ENCODE results near the gene PPM1H. TPM values are rescaled to one million over a fixed set of nuclear protein-coding genes. Genes with fewer than 3 reads are reported as not detected.
"Not testable (repeated sequence)": the region's sequence is repeated elsewhere in the genome, so short reads cannot be mapped to it uniquely, and the experiment has no call there.

The PPM1H gene
- polyA plus RNA-seq, 1 donor from 2014 or later: not detected

DNA sequence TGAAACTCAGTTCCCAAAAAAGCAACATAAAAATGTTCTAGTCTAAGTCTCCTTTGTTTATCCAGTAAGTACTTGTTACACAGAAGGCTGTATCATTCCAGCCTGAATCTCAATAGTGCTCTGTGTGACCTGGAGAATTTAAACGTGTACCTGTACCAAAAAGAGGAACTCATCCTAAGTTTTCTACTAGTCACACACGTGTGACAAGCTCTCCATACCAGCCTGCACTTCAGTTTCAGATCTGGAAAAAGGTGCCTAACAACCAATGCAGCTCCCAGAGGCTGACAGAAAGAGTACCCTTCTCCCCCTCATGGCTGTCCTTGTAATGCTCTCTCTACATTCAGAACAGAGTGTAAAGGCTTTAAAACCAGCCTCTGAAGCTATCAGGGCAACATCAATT is 27.4 kb downstream of the PPM1H start:
- H3K4me3 Mint-ChIP-seq: no peak overlapping the region
- H3K27me3 Mint-ChIP-seq: no peaks in the 10 kb centered on the region
- H3K36me3 Mint-ChIP-seq: no peaks in the 10 kb centered on the region
- no peaks in the 10 kb centered on the region for H3K9me3 Mint-ChIP-seq
- H3K4me1 Mint-ChIP-seq: no peaks in the 10 kb centered on the region
- no peak overlapping the region for H3K27ac Mint-ChIP-seq

DNA sequence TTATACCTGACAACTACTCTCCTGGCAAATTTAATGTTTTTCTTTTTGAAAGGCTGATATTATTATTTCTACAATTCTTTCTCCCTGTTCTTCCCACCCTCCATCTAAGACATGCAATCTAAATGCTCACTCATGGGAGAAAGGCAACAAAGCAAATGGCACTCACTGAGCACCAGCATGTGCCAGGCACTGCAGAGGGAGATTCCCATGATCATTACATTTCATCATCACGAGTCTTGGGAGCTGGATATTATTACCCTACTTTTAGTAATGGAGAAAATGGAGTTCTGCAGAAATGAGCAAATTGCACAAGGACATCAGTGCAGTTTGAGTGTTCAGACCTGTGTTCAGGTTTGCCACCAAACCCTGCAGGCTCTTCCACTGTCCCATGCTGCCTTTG is 27.9 kb downstream of the PPM1H start:
- Mint-ChIP-seq H3K27ac (no peak overlapping the region), H3K27me3 (no peaks in the 10 kb centered on the region), H3K4me3 (no peak overlapping the region), H3K36me3 (no peaks in the 10 kb centered on the region), H3K9me3 (no peaks in the 10 kb centered on the region), H3K4me1 (no peaks in the 10 kb centered on the region)

DNA sequence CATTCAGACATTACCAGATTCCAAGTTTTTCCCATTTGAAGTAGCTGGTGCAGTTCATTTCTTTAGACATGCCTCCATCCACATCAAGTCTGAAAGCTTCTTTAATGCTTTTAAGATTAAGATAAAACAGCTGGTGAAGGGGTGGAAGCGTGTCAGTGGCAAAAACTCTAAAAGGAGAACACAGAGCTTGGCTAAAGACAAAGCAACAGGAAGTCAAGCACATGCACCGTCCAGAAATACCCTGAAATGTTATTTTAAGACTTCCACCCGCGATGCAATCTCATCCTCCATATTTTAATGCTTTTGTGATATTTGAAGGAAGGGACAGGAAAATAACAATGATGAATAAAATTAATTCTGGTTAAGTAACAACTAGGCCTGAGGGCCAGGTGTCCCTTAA is 31.8 kb downstream of the PPM1H start:
- Mint-ChIP-seq H3K4me3 (no peak overlapping the region), H3K27ac (no peak overlapping the region), H3K27me3 (no peaks in the 10 kb centered on the region), H3K9me3 (peaks cover 0 to 2% (median 0%) of the 10 kb centered on the region in 3 donors), H3K36me3 (no peaks in the 10 kb centered on the region), H3K4me1 (no peaks in the 10 kb centered on the region)

DNA sequence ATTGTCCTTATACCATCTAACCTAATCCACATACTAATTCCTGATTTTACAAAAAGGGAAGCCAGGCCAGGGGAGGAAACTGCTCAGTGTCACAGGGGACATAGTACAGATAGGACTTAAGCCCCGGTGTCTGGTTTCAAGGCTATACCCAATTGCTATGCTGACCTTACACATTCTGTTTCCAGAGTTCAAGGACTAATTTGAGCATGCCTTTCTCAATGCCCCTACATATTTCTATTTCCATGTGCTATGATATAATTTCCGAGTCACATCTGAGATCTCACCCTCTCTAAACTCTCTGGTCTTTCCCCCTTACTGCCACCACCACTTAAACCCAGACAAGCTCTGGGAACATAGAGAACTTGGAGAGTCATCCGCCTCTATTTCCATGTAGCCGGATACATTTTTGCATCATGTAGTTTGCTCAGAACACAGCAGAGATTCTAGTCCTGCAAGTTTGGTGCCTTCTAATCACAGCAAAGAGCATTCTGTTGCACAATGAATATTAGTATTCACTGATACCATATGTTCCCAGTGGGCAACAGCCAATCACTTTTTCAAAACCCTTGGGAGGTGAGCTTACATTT is 34.2 kb downstream of the PPM1H start:
- Mint-ChIP-seq H3K4me3 (peak overlapping the region in 1 of 4 donors; percentile 67), H3K27ac (no peak overlapping the region), H3K27me3 (peaks cover 2% of the 10 kb centered on the region), H3K9me3 (peaks cover 0 to 2% (median 0%) of the 10 kb centered on the region in 3 donors), H3K36me3 (no peaks in the 10 kb centered on the region), H3K4me1 (no peaks in the 10 kb centered on the region)

DNA sequence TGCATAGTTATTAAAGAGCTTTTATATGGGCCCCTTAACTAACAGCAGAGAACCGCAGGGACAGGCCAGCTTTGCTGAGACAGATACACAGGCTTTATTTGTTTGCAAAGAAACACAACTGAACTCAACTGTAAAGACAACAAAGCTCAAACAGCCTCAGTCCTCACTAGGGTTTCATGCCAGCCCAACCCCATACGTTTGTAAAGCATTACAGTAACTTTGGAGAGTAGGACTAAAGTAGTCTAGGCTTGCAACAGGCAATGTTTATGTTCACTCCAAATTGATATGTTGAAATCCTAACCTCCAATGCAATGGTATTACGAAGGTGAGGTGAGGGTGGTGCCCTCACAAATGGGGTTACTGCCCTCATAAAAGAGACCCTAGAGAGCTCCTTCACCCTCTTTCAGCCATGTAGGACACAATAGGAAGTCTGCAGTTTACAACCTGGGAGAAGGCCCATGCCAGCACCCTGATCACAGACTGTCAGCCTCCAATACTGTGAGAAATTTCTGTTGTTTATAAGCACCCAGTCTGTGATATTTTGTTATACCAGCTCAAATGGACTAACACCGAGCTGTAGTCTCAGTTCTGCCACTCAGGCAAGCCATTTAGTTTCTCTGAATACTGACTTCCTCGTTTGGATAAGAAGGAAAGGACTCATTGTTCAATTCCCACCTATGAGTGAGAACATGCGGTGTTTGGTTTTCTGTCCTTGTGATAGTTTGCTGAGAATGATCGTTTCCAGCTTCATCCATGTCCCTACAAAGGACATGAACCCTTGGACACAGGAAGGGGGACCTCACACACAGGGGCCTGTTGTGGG is 35.2 kb downstream of the PPM1H start:
- no peaks in the 10 kb centered on the region for H3K36me3 Mint-ChIP-seq
- no peaks in the 10 kb centered on the region for H3K4me1 Mint-ChIP-seq
- H3K9me3 Mint-ChIP-seq: peaks cover 0 to 2% (median 0%) of the 10 kb centered on the region in 3 donors
- no peak overlapping the region for H3K27ac Mint-ChIP-seq
- peaks cover 3% of the 10 kb centered on the region for H3K27me3 Mint-ChIP-seq
- no peak overlapping the region for H3K4me3 Mint-ChIP-seq

DNA sequence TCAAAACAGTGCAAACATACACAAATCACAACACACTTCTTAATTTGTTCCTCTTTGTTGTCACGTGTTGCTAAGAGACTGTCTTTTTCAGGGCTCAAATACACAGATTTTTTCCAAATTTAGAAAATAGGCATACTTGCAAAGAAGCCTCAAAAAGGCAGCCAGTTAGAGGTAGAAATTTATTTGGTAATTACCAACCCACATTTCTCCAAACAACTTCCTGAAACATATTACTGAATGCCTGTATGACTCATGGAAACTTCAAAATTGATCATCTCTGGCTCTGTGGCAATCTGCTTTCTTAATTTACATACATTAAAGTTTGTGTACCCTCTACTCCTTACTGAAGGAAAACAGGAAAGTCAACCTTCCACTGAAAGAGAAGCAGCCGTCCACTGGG is 36.4 kb downstream of the PPM1H start:
- H3K4me1 Mint-ChIP-seq: no peaks in the 10 kb centered on the region
- no peak overlapping the region for H3K27ac Mint-ChIP-seq

DNA sequence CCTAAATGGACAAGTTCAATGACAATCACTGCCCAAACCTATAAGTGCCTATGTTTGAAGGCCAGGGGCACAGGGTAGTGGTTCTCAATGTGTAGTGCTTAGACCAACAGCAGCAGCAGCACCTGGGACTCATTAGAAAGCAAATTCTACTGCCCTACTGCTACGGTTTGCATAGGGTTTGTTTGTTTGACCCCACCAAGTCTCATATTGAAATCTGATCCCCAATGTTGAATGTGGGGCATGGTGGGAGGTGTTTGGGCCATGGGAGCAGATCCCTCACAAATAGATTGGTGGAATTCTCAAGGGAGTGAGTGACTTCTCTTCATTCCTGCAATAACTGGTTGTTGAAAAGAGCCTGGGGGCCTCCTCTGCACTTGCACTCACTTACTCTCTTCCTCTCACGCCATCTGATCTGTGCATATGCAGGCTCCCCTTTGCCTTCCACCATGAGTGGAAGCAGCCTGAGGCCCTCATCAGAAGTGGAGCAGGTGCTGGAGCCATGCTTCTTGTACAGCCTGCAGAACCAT is 39.5 kb downstream of the PPM1H start:
- Mint-ChIP-seq H3K27ac (no peak overlapping the region), H3K9me3 (peaks cover 0 to 2% (median 0%) of the 10 kb centered on the region in 3 donors), H3K27me3 (peaks cover 5% of the 10 kb centered on the region), H3K36me3 (no peaks in the 10 kb centered on the region), H3K4me3 (no peak overlapping the region), H3K4me1 (no peaks in the 10 kb centered on the region)

More for the DNA sequence above, 36.4 kb downstream of the PPM1H start:
- H3K36me3 Mint-ChIP-seq: no peaks in the 10 kb centered on the region
- no peak overlapping the region for H3K4me3 Mint-ChIP-seq
- peaks cover 0 to 2% (median 0%) of the 10 kb centered on the region in 3 donors for H3K9me3 Mint-ChIP-seq
- H3K27me3 Mint-ChIP-seq: peaks cover 5% of the 10 kb centered on the region

DNA sequence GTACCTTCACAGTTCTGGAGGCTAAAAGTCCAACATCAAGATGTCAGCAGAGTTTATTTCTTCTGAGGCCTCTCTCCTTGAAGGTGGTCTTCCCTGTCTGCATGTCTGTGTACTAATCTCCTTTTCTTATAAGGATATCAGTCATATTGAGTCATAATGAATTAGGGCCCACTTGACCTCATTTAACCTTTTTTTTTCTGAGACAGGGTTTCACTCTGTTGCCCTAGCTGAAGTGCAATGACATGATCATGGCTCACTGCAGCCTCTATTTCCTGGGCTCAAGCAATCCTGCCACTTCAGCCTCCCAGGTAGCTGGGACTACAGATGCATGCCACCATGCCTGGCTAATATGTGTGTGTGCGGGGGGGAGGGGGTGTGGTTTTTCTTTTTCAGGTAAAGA is 41.7 kb downstream of the PPM1H start:
- H3K27me3 Mint-ChIP-seq: peaks cover 5% of the 10 kb centered on the region
- no peaks in the 10 kb centered on the region for H3K36me3 Mint-ChIP-seq
- H3K4me3 Mint-ChIP-seq: no peak overlapping the region
- H3K9me3 Mint-ChIP-seq: peaks cover 0 to 3% (median 0%) of the 10 kb centered on the region in 3 donors
- H3K4me1 Mint-ChIP-seq: no peaks in the 10 kb centered on the region
- no peak overlapping the region for H3K27ac Mint-ChIP-seq

DNA sequence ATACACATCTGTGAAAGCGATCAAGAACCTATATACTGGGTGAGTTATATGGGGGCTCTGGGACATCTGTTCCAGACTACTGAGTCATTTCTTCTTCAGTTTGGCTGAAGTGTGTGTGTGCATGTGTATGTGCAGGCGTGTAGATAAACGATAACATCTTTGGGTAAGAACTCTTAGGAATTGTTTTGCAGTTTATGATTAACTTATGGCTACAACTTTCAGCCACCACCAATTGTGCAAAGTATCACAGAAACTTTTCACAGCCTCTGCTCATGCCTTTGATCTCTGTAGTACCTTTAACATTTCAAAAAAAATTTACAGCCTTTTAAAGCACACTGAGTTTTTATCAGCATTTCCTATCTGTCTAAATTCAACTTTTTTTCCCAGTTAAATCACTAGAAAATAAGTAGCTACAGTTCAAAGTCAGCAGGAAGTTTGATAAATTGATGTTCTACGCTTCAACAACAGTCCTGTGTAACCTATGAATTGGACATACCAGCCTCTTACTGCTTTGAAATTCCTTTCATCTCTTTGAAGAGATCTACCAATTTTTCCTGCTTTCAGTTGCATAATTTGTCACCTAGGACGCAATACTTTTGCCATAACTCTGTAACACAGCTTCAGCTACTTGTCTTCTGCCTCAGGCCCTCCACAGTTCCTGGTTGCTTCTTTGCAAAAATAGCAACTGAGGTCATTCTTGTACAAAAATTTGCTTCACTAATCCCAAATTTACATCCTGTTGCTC is 43.0 kb downstream of the PPM1H start:
- Mint-ChIP-seq H3K9me3 (peaks cover 0 to 3% (median 0%) of the 10 kb centered on the region in 3 donors), H3K27ac (no peak overlapping the region), H3K4me3 (no peak overlapping the region), H3K27me3 (peaks cover 3% of the 10 kb centered on the region), H3K36me3 (peaks cover 2% of the 10 kb centered on the region), H3K4me1 (no peaks in the 10 kb centered on the region)

DNA sequence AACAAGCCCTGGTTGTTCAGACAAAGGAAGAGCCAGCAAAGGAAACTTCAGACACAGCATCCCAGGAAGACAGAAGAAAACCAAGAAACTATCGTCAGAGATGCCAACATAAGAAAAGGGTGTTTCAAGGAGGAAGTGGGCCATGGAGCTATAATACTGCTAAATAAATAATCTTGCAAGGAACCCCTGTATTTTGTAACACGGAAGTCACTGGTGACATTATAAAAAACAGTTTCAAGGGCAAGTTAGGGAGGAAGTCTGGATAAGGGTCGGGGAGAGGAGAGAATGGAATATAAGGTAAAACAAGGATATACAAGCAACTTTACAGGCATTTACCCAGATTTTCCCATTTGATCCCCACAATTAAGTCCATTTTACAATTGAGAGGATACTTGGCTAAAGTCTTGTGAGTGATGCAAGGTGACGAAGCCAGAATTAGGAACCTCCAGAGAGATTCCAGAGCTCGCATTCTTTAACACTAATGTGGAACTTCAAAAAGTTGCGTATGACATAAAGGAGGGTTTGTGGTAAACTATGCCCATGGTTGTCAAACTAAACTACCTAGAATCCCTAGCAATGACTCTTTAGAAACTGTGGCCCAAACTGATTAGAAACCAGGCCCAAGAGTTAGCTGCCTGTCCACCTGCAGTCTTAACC is 46.4 kb downstream of the PPM1H start:
- no peaks in the 10 kb centered on the region for H3K4me1 Mint-ChIP-seq
- peaks cover 3% of the 10 kb centered on the region for H3K36me3 Mint-ChIP-seq
- no peaks in the 10 kb centered on the region for H3K27me3 Mint-ChIP-seq
- no peak overlapping the region for H3K4me3 Mint-ChIP-seq
- H3K27ac Mint-ChIP-seq: no peak overlapping the region
- peaks cover 0 to 3% (median 0%) of the 10 kb centered on the region in 3 donors for H3K9me3 Mint-ChIP-seq

DNA sequence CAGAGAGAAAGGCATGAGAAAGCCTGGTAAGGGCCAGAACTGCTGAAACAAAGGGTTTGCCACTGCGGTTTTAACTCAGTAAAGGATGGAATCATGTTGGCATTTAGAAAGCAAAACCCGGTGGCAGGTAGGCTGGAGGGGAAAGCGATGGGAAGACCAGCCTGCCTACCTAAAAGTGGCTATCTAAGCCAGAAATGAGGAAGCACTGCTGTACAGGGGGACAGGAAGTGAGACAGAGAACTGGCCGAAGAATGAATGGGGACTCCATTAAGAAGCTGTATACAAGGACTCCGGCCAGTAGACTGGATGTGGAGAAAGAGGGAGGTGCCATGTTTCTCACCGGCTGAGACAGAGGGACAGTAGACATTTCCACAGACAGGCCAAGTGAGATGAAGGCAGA is 48.2 kb downstream of the PPM1H start:
- H3K9me3 Mint-ChIP-seq: peaks cover 0 to 3% (median 0%) of the 10 kb centered on the region in 3 donors
- H3K4me3 Mint-ChIP-seq: no peak overlapping the region
- H3K27me3 Mint-ChIP-seq: no peaks in the 10 kb centered on the region
- H3K36me3 Mint-ChIP-seq: peaks cover 3% of the 10 kb centered on the region
- no peak overlapping the region for H3K27ac Mint-ChIP-seq
- no peaks in the 10 kb centered on the region for H3K4me1 Mint-ChIP-seq

DNA sequence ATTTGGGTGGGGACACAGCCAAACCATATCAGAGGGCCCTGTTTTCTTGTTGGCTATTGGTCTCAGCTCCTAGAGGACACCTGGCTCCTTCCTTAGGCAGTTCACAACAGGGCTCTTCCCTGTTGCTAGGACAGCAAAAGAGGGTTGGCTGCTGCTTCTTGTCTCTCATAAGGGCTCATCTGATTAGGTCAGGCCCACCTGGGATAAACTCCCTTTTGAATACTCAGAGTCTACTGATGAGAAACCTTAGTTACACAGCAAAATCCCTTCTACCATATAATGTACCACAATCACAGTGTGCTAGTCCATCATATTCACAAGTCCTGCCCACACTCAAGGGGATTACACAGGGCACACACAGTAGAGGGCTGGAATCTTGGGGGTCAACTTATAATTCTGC is 49.7 kb downstream of the PPM1H start:
- Mint-ChIP-seq H3K9me3 (peaks cover 0 to 6% (median 5%) of the 10 kb centered on the region in 3 donors), H3K27ac (no peak overlapping the region), H3K4me3 (no peak overlapping the region), H3K36me3 (peaks cover 3% of the 10 kb centered on the region), H3K27me3 (peaks cover 5% of the 10 kb centered on the region), H3K4me1 (peaks cover 0 to 3% (median 3%) of the 10 kb centered on the region in 3 donors)

DNA sequence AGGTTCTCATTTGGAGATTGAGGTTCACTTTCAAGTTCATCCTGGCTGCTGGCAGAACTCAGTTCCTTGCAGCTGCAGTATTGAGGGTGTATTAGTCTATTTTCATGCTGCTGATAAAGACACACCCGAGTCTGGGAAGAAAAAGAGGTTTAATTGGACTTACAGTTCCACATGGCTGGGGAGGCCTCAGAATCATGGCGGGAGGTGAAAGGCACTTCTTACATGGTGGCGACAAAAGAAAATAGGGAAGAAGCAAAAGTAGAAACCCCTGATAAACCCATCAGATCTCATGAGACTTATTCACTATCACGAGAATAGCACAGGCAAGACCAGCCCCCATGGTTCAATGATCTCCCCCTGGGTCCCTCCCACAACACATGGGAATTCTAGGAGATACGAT is 50.1 kb downstream of the PPM1H start:
- not testable (repeated sequence) for H3K4me3 Mint-ChIP-seq, H3K9me3 Mint-ChIP-seq, H3K36me3 Mint-ChIP-seq, H3K4me1 Mint-ChIP-seq, H3K27ac Mint-ChIP-seq, H3K27me3 Mint-ChIP-seq

DNA sequence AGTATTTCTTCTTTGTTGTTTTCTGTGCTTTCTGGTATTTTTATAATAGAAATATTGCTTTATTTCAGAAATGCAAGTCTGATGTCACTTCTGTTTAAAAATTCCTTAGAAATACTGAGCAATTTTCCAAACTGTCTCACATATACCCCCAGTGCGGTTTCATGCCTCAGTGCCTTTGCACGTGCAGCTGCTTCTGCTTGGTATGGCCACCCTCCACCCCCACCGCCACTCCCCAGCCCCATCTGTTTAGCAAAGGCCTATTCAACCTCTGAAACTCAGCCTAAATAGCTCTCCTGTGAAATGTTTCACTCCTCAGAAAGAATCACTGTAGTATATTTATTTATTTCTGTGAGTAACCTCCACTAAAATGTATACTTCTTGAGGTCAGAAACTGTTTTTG is 52.3 kb downstream of the PPM1H start:
- H3K9me3 Mint-ChIP-seq: peaks cover 0 to 6% (median 4%) of the 10 kb centered on the region in 3 donors
- H3K36me3 Mint-ChIP-seq: peaks cover 2% of the 10 kb centered on the region
- H3K4me3 Mint-ChIP-seq: no peak overlapping the region
- no peak overlapping the region for H3K27ac Mint-ChIP-seq
- peaks cover 5% of the 10 kb centered on the region for H3K27me3 Mint-ChIP-seq
- H3K4me1 Mint-ChIP-seq: peaks cover 0 to 4% (median 3%) of the 10 kb centered on the region in 3 donors

DNA sequence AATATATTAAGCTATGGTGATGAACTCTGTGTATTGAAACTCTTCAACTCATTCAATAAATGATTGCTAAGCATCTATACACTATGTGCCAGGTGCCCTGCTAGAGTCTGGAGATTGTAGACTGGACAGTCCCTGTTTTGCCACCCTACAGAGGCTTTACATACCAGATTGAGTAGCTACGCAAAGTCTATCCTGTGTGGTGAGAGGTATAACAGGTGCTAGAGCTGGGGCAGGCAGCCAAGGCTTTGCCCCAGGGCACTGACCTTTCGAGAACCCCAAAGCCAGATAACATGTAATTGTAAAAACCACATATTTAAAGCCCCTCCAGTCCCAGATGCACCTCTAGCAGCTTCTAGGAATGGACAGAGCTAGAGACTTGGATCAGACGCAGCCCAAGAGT is 52.8 kb downstream of the PPM1H start:
- Mint-ChIP-seq H3K9me3 (peaks cover 0 to 6% (median 4%) of the 10 kb centered on the region in 3 donors), H3K36me3 (peaks cover 2% of the 10 kb centered on the region), H3K27me3 (peaks cover 5% of the 10 kb centered on the region), H3K27ac (no peak overlapping the region), H3K4me1 (peaks cover 0 to 4% (median 3%) of the 10 kb centered on the region in 3 donors), H3K4me3 (no peak overlapping the region)
